HG03066 (cell line): ENCODE results near the gene KCNIP2.
A peak's percentile ranks its signal among the peaks of the same experiment; 100 is the strongest.

Source experiments
- ATAC-seq: cut with Tn5 transposase; IDR thresholded peaks from one replicate; pipeline ENCODE4 v1.9.1; 2021; ENCODE audit warnings: low read depth; ENCODE audit not compliant: unreplicated experiment

Gene KCNIP2

GRCh38 chr10:101785801-101786200 is 57.8 kb downstream of the KCNIP2 start:
- ATAC-seq, result no peak

DNA sequence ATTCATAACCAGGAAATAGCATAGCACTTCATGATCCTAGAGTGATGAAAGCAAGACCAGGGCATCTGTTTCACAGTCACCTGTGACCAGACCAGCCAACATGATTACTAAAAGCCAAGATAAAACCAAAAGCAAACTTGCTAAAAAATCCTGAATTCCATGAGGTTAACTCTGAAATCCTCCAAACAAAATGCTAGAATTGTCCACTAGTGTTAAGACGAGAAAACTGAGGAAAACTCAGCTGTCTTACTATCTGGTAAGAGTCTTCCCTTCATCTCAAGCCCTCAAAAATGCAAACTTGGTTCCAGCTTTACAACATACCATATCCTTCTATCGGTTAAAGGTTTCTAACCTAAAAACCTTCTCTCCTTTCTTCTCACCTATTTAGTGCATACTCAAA is 59.0 kb downstream of the KCNIP2 start:
- no peak for ATAC-seq

GRCh38 chr10:101783736-101784118 is 59.9 kb downstream of the KCNIP2 start:
- no peak for ATAC-seq

GRCh38 chr10:101782811-101783735 is 60.5 kb downstream of the KCNIP2 start, which contains the start of gene NPM3:
Gene NPM3, minus strand, starts transcription at chr10:101783446. Its CDS starts 56 bp downstream, at chr10:101783390.
- peak; percentile 69 for ATAC-seq

- no peak for ATAC-seq
Observed at GRCh38 chr10:101781984-101782810, 61.4 kb downstream of the KCNIP2 start.

DNA sequence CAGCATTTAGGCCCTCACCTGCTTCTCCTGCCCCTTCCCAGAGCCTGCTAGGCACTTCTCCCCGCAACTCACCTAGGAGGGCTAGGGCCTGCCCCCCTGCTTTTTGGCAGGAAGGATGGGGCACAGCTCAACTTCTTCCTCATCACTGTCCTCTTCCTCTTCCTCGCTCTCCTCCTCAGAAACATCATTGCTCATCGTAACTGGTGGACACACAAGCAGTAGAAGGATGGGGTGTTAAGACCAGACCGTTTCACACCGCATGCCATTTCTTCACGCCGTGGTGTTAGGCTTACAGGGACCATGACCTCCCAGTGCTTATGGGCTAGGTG is 62.0 kb downstream of the KCNIP2 start:
- ATAC-seq, result no peak

GRCh38 chr10:101780818-101781654 is 62.6 kb downstream of the KCNIP2 start:
- no peak for ATAC-seq

DNA sequence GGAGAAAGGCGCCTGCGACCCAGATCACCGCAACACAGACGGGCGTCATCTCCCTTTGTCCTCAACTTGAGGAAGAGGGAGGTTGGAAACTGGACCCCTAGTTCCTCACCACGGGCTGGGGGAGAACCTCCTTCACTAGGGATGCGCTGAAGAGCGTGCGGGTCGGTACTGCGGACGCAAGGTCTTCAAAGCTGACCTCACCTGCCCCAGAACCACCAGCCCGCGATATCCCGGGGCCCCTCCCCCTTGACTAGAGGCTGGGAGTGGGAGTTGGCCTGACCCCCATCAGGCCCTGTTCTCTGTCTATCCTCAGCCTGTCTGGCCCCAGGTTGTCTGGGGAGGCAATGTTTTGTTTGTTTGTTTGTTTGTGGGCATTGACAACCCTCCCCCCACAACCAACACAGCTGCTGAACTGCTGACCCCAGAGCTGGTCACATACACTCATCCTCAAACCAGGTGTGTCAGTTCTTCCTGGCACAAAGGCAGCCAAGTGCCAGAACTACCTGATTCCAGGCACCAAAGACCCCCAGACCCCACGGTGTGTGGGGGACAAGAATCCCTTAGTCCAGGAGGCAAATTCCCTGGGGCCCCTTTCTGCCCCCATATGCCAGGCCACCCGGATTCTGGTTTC is 63.3 kb downstream of the KCNIP2 start:
- no peak for ATAC-seq

DNA sequence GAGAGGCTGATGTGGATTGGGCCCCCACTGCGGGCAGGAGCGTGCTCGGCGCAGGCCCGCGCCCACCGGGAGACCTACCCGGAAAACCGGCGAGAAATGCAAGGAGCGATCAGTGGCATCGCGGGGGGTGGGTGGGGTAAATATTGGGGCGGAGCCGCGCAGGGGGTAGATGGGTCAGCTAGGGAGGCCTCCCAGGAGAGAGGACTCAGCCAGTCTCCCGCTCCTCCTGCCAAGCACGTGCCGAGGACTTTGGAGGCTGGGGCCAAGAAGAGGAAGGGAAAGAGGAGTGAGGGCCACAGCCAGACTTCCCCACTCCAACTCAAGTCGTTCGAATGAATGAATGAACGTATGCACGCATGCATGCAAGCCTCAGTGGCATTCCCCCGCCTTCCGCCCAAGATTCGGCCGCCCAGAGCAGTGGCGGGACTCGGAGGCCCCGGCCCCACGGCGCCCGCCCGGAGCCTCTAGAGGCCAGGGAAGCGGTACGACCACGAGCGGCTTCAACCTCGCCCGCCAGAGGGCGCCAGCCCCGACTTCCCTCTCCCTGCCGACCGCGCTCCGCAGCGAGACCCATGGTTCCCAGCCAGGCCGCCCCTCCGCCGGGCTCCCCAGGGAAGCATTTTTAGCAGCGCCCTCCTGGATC is 63.9 kb downstream of the KCNIP2 start:
- no peak for ATAC-seq

DNA sequence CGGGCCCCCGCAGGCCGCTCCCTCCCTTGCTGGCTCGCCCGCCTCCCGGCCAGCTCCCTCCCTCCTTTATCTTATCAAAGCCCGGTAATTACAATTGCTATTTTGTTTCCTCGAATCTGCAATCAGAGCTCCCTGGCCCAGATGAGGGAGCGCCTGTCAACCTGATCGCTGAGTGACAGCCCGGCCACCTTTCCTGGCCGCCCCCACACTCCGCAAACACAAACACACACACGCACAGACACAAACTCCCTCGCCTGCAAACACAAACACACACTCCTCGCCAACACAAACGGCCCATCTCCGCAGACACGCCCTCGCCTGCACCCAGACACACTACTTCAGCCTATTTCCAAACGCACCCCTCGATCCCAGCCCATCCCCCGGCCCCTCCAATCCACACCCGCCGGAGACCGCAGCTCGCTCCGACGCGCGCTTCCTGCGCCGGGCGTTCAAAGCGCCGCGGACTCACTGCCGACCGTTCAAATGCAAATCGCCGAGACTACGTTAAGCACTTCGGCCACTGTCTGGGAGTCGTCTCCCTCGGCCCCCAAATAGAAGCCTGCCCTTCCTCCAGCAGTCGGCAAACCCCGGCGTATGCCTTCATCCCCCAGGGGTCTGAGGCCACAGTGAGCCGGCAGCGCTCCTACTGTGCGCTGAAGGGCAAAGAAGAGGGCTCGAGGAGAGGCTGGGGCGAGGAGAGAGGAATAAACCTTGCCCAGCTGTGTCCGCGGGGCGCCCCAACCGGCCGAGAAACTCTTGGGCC is 64.6 kb downstream of the KCNIP2 start:
- no peak for ATAC-seq

- no peak for ATAC-seq
Observed at GRCh38 chr10:101778151-101778780, 65.3 kb downstream of the KCNIP2 start.

GRCh38 chr10:101777619-101778145 is 65.9 kb downstream of the KCNIP2 start:
- ATAC-seq, result no peak

DNA sequence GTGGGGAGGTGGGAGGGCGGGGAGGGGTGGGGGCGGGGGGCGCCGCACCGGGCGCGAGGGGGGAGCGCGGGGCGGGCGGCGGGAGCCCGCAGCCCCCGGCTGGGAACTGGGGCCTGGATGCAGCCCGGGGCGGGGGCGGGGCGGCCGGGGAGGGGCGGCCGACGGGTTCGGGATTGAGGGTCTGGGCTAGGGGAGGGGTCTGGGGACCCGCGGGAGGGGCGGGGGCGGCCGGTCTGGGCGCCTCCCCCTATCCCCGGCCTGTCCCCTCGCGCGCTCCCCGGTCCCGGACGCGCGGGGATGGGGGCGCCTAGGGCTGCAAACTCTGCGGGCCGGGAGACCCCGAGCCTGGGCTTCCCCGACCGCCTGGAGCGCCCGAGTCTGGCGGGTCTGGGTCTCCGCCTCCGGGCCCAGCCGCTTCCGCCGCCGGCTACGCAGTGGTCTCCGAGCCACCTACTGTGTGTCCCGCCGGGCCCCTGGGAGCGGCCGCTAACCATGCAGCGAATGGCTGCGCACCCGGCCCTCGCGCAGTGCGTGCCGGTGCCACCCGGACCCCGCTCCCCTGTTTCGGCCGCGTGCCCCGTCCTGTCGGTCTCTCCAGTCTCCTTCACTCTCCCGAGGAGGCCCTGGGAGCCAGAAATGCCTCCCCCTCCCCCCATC is 67.3 kb downstream of the KCNIP2 start:
- no peak for ATAC-seq
